Right lobe of liver (tissue), 5 donors: ENCODE results near the gene AFMID. TPM values are rescaled to one million over a fixed set of nuclear protein-coding genes. Genes with fewer than 3 reads are reported as not detected.

Source experiments
- small RNA-seq, 2 experiments: library from RNA; depleted of rRNA; stranded (forward); fragments of <200 nt; gene quantifications; one replicate each; pipeline ENCODE3, GENCODE V24; 2016
- total RNA-seq, 6 experiments: library from RNA; depleted of rRNA in 2 of 6; stranded (reverse); fragments of >200 nt in 2 of 6; fragmentation: NEBNext Ultra II Directional in 3 of 6; extraction: Animal tissue kit (Norgen Biotek cat#: 25700) in 3 of 6; gene quantifications; one replicate each; pipeline versions ENCODE4 v1.1.0 to v1.2.4, GENCODE V29; 2016 to 2023
- donor health status: DM: no; HTN: no; CAD: no.
- donor health status: DM: no; HTN: no; CAD: no.
- donor health status: DM: no; HTN: yes; CAD: no.
- donor health status: DM: no; HTN: yes; CAD: no.

The AFMID gene
- total RNA-seq, 6 experiments from 2014 or later, result 96.6 to 156 (median 142) TPM

Small RNA genes lying within 50 kb of the gene (small RNA-seq; reads per million reads assigned to genes)
- 0 reads per million in 2 experiments for gene AC087645.1

Other genes with a start within 250 kb of the AFMID start
- gene TNRC6C, start 228.7 kb upstream of the AFMID start, total RNA-seq, result 10 to 100 TPM in 1 of 6 experiments, 1 to 10 TPM in 5; 1.9 to 10.6 (median 7.7) TPM
- 10 to 100 TPM; 10.9 to 24.7 (median 15.7) TPM for gene TMC6, start 58.6 kb upstream of the AFMID start, total RNA-seq
- 1 to 10 TPM; 2.4 to 7.2 (median 4.8) TPM for gene TMC8, start 56.6 kb upstream of the AFMID start, total RNA-seq
- gene C17orf99, start 41.0 kb upstream of the AFMID start, total RNA-seq, result not detected
- gene SYNGR2, start 18.8 kb upstream of the AFMID start, total RNA-seq, result 10 to 100 TPM; 43.3 to 55.8 (median 50.4) TPM
- gene TK1, start 310 bp upstream of the AFMID start, total RNA-seq, result 1 to 10 TPM; 2.1 to 8.3 (median 4.7) TPM
- gene BIRC5, start 26.9 kb downstream of the AFMID start, total RNA-seq, result 1 to 10 TPM in 4 of 6 experiments, under 1 TPM in 2; 0.57 to 2.0 (median 1.4) TPM
- not detected for gene TMEM235, start 44.3 kb downstream of the AFMID start, total RNA-seq
- gene SOCS3, start 172.7 kb downstream of the AFMID start, total RNA-seq, result 10 to 100 TPM in 4 of 6 experiments, 1 to 10 TPM in 2; 1.2 to 87.3 (median 24.1) TPM
- gene PGS1, start 191.3 kb downstream of the AFMID start, total RNA-seq, result 10 to 100 TPM in 5 of 6 experiments, 1 to 10 TPM in 1; 8.8 to 17.5 (median 13.4) TPM